Common myeloid progenitor, CD34-positive (primary cell): Measurements from ENCODE around the gene LTV1. TPM values are rescaled to one million over a fixed set of nuclear protein-coding genes. Genes with fewer than 3 reads are reported as not detected.
"Not testable (repeated sequence)": the region's sequence is repeated elsewhere in the genome, so short reads cannot be mapped to it uniquely, and the experiment has no call there.

Experiments
- CTCF ChIA-PET: fragments of 350-600 bp; sonication (Branson Sonifier 250); formaldehyde crosslinking; loops from one replicate; lab custom pipeline; 2021; ENCODE audit warnings: antibody characterized with exemption; lab: Charles Lee
- POLR2A ChIA-PET: fragments of 350-600 bp; sonication (Branson Sonifier 250); formaldehyde crosslinking; loops from one replicate; lab custom pipeline; 2021; ENCODE audit warnings: antibody characterized with exemption; lab: Charles Lee
- DNase-seq, 3 donors: peaks; one replicate each; pipeline versions ENCODE4 v3.0.0 to v3.0.0-alpha.2; 2013
- H3K27ac ChIP-seq, 2 experiments: 1 replicate in 1 of 2; 2 replicates in 1 of 2; pipeline ENCODE4 v1.7.0; 2013; ENCODE audit warnings: inconsistent platforms in 2 of 2, low read length in 2 of 2, mild to moderate bottlenecking in 2 of 2, low read depth in 1 of 2, moderate library complexity in 1 of 2; ENCODE audit not compliant: severe bottlenecking in 2 of 2, insufficient read depth in 1 of 2, poor library complexity in 1 of 2
- H3K27me3 ChIP-seq, 5 experiments: replicated peaks in 2 of 5; 1 replicate in 3 of 5; 2 replicates in 2 of 5; pipeline versions ENCODE4 v1.6.1 to v1.7.0; 2013; ENCODE audit warnings: low read length in 4 of 5, mild to moderate bottlenecking in 2 of 5, moderate library complexity in 2 of 5, inconsistent platforms in 1 of 5; ENCODE audit not compliant: insufficient read depth in 5 of 5, control insufficient read depth in 4 of 5
- H3K36me3 ChIP-seq, 4 experiments: 1 replicate in 2 of 4; 2 replicates in 2 of 4; pipeline versions ENCODE4 v1.6.1 to v1.7.0; 2013; ENCODE audit warnings: low read length in 3 of 4, control low read depth in 1 of 4, mild to moderate bottlenecking in 1 of 4; ENCODE audit not compliant: control insufficient read depth in 4 of 4, insufficient read depth in 4 of 4
- H3K4me1 ChIP-seq, 4 experiments: 1 replicate in 3 of 4; 2 replicates in 1 of 4; pipeline versions ENCODE4 v1.6.1 to v1.7.1; 2013; ENCODE audit warnings: low read length in 3 of 4, mild to moderate bottlenecking in 3 of 4, control low read depth in 1 of 4, inconsistent platforms in 1 of 4, moderate library complexity in 1 of 4; ENCODE audit not compliant: control insufficient read depth in 4 of 4, insufficient read depth in 4 of 4; ENCODE audit errors: control extremely low read depth in 1 of 4
- H3K4me3 ChIP-seq, 7 experiments: 1 replicate in 4 of 7; 2 replicates in 3 of 7; pipeline versions ENCODE4 v1.5.1 to v1.7.0; 2013; ENCODE audit warnings: mild to moderate bottlenecking in 7 of 7, low read length in 6 of 7, moderate library complexity in 6 of 7, inconsistent platforms in 2 of 7, low read depth in 2 of 7, control low read depth in 1 of 7; ENCODE audit not compliant: insufficient read depth in 4 of 7, control insufficient read depth in 1 of 7; ENCODE audit errors: extremely low read depth in 1 of 7
- H3K9me3 ChIP-seq, 5 experiments: 1 replicate in 4 of 5; 2 replicates in 1 of 5; pipeline versions ENCODE4 v1.6.1 to v1.7.1; 2013; ENCODE audit warnings: low read length in 4 of 5, mild to moderate bottlenecking in 2 of 5, inconsistent platforms in 1 of 5, low read depth in 1 of 5, moderate library complexity in 1 of 5; ENCODE audit not compliant: control insufficient read depth in 4 of 5, insufficient read depth in 2 of 5; ENCODE audit errors: control extremely low read depth in 1 of 5
- WGBS: methylation state at CpG from one replicate; pipeline ENCODE4 v1.1.5; 2013; ENCODE audit not compliant: insufficient coverage; 5-methylcytosine and 5-hydroxymethylcytosine counted together
- polyA plus RNA-seq: library from polyadenylated mRNA; unstranded; fragments of 120-200 nt; gene quantifications from one replicate; pipeline ENCODE4 v1.2.1, GENCODE V29; 2013

LTV1 gene
- polyA plus RNA-seq, result 32.5 TPM

GRCh38 chr6:143842902-143843676, at the start of gene LTV1:
LTV1 (plus strand) TSS chr6:143843338; CDS start chr6:143843478, 140 bp downstream.
- H3K4me1 ChIP-seq, result peaks cover 6 to 24% (median 18%) of the 10 kb centered on the region in 4 experiments
- H3K36me3 ChIP-seq, result peaks cover 16 to 34% (median 29%) of the 10 kb centered on the region in 4 experiments
- CTCF ChIA-PET, result interaction anchor here (0.7 to 2.6 kb wide), 5 partner anchors 13 to 268 kb away, joined by 3 to 8 read pairs (median 4); no protein-coding TSS in a partner anchor
- no peaks in the 10 kb centered on the region for H3K27me3 ChIP-seq
- peak; percentile 96 to 98 (median 97) for DNase-seq
- peak within 1 kb of the TSS; percentile 46 to 96 (median 87) for H3K4me3 ChIP-seq
- H3K27ac ChIP-seq, result peak within 1 kb of the TSS; percentile 96 to 98
- POLR2A ChIA-PET, result no interaction called here
- WGBS, result under 1% methylated on average over 47 of the region's 64 CpGs
- H3K9me3 ChIP-seq, result no peaks in the 10 kb centered on the region

- H3K27ac ChIP-seq, H3K27me3 ChIP-seq, H3K4me3 ChIP-seq, H3K4me1 ChIP-seq, POLR2A ChIA-PET, DNase-seq: not testable (repeated sequence)
- CTCF ChIA-PET, result interaction anchor here (0.7 kb wide), 1 partner anchor 26 kb away, joined by 3 read pairs; no protein-coding TSS in a partner anchor
- Histone ChIP-seq H3K9me3 (peaks cover 0 to 20% (median 3%) of the 10 kb centered on the region in 5 experiments), H3K36me3 (peaks cover 2 to 21% (median 8%) of the 10 kb centered on the region in 4 experiments)
- no CpG with 5 or more reads among the region's 2 CpGs for WGBS
Measured at GRCh38 chr6:143796551-143796950, 46.6 kb upstream of the LTV1 start.

GRCh38 chr6:143798487-143798886, 44.7 kb upstream of the LTV1 start:
- H3K27me3 ChIP-seq, POLR2A ChIA-PET, CTCF ChIA-PET, H3K4me1 ChIP-seq, H3K27ac ChIP-seq, H3K4me3 ChIP-seq, DNase-seq: not testable (repeated sequence)
- Histone ChIP-seq H3K36me3 (peaks cover 2 to 12% (median 3%) of the 10 kb centered on the region in 4 experiments), H3K9me3 (peaks cover 0 to 11% (median 0%) of the 10 kb centered on the region in 5 experiments)
- no CpG with 5 or more reads among the region's 3 CpGs for WGBS

GRCh38 chr6:143802833-143803565, 40.1 kb upstream of the LTV1 start:
- WGBS, result 95% methylated on average over 4 of the region's 8 CpGs
- Histone ChIP-seq H3K36me3 (peaks cover 4 to 15% (median 6%) of the 10 kb centered on the region in 4 experiments), H3K27ac (no peak overlapping the region), H3K4me1 (peaks cover 0 to 19% (median 0%) of the 10 kb centered on the region in 4 experiments), H3K27me3 (no peaks in the 10 kb centered on the region), H3K4me3 (no peak overlapping the region), H3K9me3 (peaks cover 0 to 11% (median 0%) of the 10 kb centered on the region in 5 experiments)
- no peak for DNase-seq
- POLR2A ChIA-PET, result no interaction called here
- CTCF ChIA-PET, result no interaction called here

GRCh38 chr6:143803769-143804568, 39.2 kb upstream of the LTV1 start:
- Histone ChIP-seq H3K27ac (peak overlapping the region in 1 of 2 experiments; percentile 2), H3K27me3 (no peaks in the 10 kb centered on the region), H3K36me3 (peaks cover 6 to 14% (median 6%) of the 10 kb centered on the region in 4 experiments), H3K4me1 (peaks cover 0 to 24% (median 0%) of the 10 kb centered on the region in 4 experiments), H3K4me3 (no peak overlapping the region), H3K9me3 (peaks cover 0 to 11% (median 0%) of the 10 kb centered on the region in 5 experiments)
- no peak for DNase-seq
- ChIA-PET POLR2A (no interaction called here), CTCF (no interaction called here)
- 79% methylated on average over 7 of the region's 9 CpGs for WGBS

- no peak for DNase-seq
- peaks cover 0 to 7% (median 0%) of the 10 kb centered on the region in 5 experiments for H3K9me3 ChIP-seq
- no peak overlapping the region for H3K4me3 ChIP-seq
- H3K27ac ChIP-seq, result peak overlapping the region in 1 of 2 experiments; percentile 2
- H3K27me3 ChIP-seq, result no peaks in the 10 kb centered on the region
- POLR2A ChIA-PET, result no interaction called here
- 73% methylated on average over 4 of the region's 4 CpGs for WGBS
- peaks cover 0 to 24% (median 0%) of the 10 kb centered on the region in 4 experiments for H3K4me1 ChIP-seq
- CTCF ChIA-PET, result no interaction called here
- peaks cover 6 to 12% (median 6%) of the 10 kb centered on the region in 4 experiments for H3K36me3 ChIP-seq
Measured at GRCh38 chr6:143804835-143805239, 38.3 kb upstream of the LTV1 start.
